ENCODE measurements around the gene RABEP2.

RABEP2 gene

GRCh38 chr16:28880955-28881354 lies 44.1 kb downstream of the RABEP2 start:
- H3K4me3 ChIP-seq (ENCODE audit: control insufficient read depth, low read depth, low read length) = no peak overlapping the region
- no peak for DNase-seq (ENCODE audit: low read depth)
- TF ChIP-seq CTCF (IDR thresholded peaks at IDR 0.05; ENCODE audit: control insufficient read depth, insufficient read depth, low read depth, low read length, missing control alignments) = no peak

- peak overlapping the region; percentile 86 for H3K4me3 ChIP-seq (ENCODE audit: control insufficient read depth, low read depth, low read length)
- no peak for TF ChIP-seq CTCF (IDR thresholded peaks at IDR 0.05; ENCODE audit: control insufficient read depth, insufficient read depth, low read depth, low read length, missing control alignments)
- DNase-seq (ENCODE audit: low read depth) = no peak
Measured at GRCh38 chr16:28880589-28880915, 44.5 kb downstream of the RABEP2 start.

- TF ChIP-seq CTCF (IDR thresholded peaks at IDR 0.05; ENCODE audit: control insufficient read depth, insufficient read depth, low read depth, low read length, missing control alignments) = no peak
- peak; percentile 25 for DNase-seq (ENCODE audit: low read depth)
- H3K4me3 ChIP-seq (ENCODE audit: control insufficient read depth, low read depth, low read length) = peak overlapping the region; percentile 86
Measured at GRCh38 chr16:28879841-28880588, 45.0 kb downstream of the RABEP2 start.

- H3K4me3 ChIP-seq (ENCODE audit: control insufficient read depth, low read depth, low read length) = peak overlapping the region; percentile 86
- no peak for TF ChIP-seq CTCF (IDR thresholded peaks at IDR 0.05; ENCODE audit: control insufficient read depth, insufficient read depth, low read depth, low read length, missing control alignments)
- DNase-seq (ENCODE audit: low read depth) = no peak
Measured at GRCh38 chr16:28879261-28879840, 45.7 kb downstream of the RABEP2 start.

GRCh38 chr16:28878083-28878926 lies 46.7 kb downstream of the RABEP2 start, which contains the start of gene ATP2A1:
ATP2A1 (plus strand) TSS chr16:28878488; CDS start chr16:28878672, 184 bp downstream.
- TF ChIP-seq CTCF (IDR thresholded peaks at IDR 0.05; ENCODE audit: control insufficient read depth, insufficient read depth, low read depth, low read length, missing control alignments) = no peak
- H3K4me3 ChIP-seq (ENCODE audit: control insufficient read depth, low read depth, low read length) = peak within 1 kb of the TSS; percentile 86
- no peak for DNase-seq (ENCODE audit: low read depth)

GRCh38 chr16:28877655-28878000 lies 47.4 kb downstream of the RABEP2 start:
- no peak overlapping the region for H3K4me3 ChIP-seq (ENCODE audit: control insufficient read depth, low read depth, low read length)
- no peak for DNase-seq (ENCODE audit: low read depth)
- no peak for TF ChIP-seq CTCF (IDR thresholded peaks at IDR 0.05; ENCODE audit: control insufficient read depth, insufficient read depth, low read depth, low read length, missing control alignments)

Data from AG09309 (cell line).